SK-N-SH (cell line): Measurements from ENCODE around the gene DOCK6. TPM values are rescaled to one million over a fixed set of nuclear protein-coding genes. Genes with fewer than 3 reads are reported as not detected.

ENCODE experiments used
- CTCF ChIA-PET: fragments of 300-600, 350-600 bp; formaldehyde crosslinking; extraction: SDS; loops from one replicate; lab custom pipeline; 2021; lab: Yijun Ruan, JAX
- POLR2A ChIA-PET: fragments of 350-600 bp; sonication (Branson Sonifier 250); formaldehyde crosslinking; extraction: SDS; loops from one replicate; lab custom pipeline; 2020; ENCODE audit warnings: antibody characterized with exemption, inconsistent platforms; lab: Yijun Ruan, JAX
- DNase-seq: peaks from one replicate; pipeline ENCODE4 v3.0.0; 2012
- H2AFZ ChIP-seq: fragments of 200-600 bp; sonication (generic); 2 replicates; pipeline ENCODE4 v1.8.1; 2016; ENCODE audit warnings: antibody characterized with exemption, mild to moderate bottlenecking, low read depth
- H3F3A ChIP-seq: fragments of 200-600 bp; sonication (generic); replicated peaks from 2 replicates; pipeline ENCODE3; 2016; ENCODE audit warnings: antibody characterized with exemption, mild to moderate bottlenecking; ENCODE audit not compliant: insufficient read depth
- H3K27ac ChIP-seq, 2 experiments: fragments of 200-500 bp in 1 of 2; fragments of 200-600 bp in 1 of 2; sonication (Bioruptor generic) in 1 of 2; sonication (generic), shearing (Covaris generic) in 1 of 2; 2 replicates each; pipeline versions ENCODE4 v1.5.1 to v1.6.1; 2014 to 2016; ENCODE audit warnings: low read depth in 2 of 2, inconsistent platforms in 1 of 2, low read length in 1 of 2, mild to moderate bottlenecking in 1 of 2, mixed read lengths in 1 of 2
- H3K27me3 ChIP-seq: fragments of 200-600 bp; sonication (generic), shearing (Covaris generic); 2 replicates; pipeline ENCODE4 v1.6.1; 2016; ENCODE audit warnings: mixed run types; ENCODE audit not compliant: insufficient read depth
- H3K36me3 ChIP-seq, 2 experiments: fragments of 200-500 bp in 1 of 2; fragments of 200-600 bp in 1 of 2; sonication (Bioruptor generic) in 1 of 2; sonication (generic) in 1 of 2; replicated peaks in 1 of 2; 2 replicates each; pipeline versions ENCODE3 to v1.5.1; 2014 to 2016; ENCODE audit warnings: low read length in 1 of 2, mild to moderate bottlenecking in 1 of 2; ENCODE audit not compliant: insufficient read depth in 2 of 2, control insufficient read depth in 1 of 2
- H3K4me1 ChIP-seq, 2 experiments: fragments of 200-500 bp in 1 of 2; fragments of 200-600 bp in 1 of 2; sonication (Bioruptor generic) in 1 of 2; sonication (generic), shearing (Covaris generic) in 1 of 2; 2 replicates each; pipeline versions ENCODE4 v1.5.1 to v1.6.1; 2014 to 2016; ENCODE audit warnings: low read depth in 1 of 2, low read length in 1 of 2, mixed run types in 1 of 2; ENCODE audit not compliant: insufficient read depth in 2 of 2, control insufficient read depth in 1 of 2
- H3K4me2 ChIP-seq: fragments of 200-600 bp; sonication (generic), shearing (Covaris generic); 2 replicates; pipeline ENCODE4 v1.6.1; 2017; ENCODE audit warnings: mixed run types
- H3K4me3 ChIP-seq, 2 experiments: fragments of 200-500 bp in 1 of 2; fragments of 200-600 bp in 1 of 2; sonication (Bioruptor generic) in 1 of 2; sonication (generic), shearing (Covaris generic) in 1 of 2; 2 replicates each; pipeline versions ENCODE4 v1.5.1 to v1.8.1; 2014 to 2016; ENCODE audit warnings: low read depth in 2 of 2, inconsistent platforms in 1 of 2, low read length in 1 of 2, mild to moderate bottlenecking in 1 of 2, mixed read lengths in 1 of 2, moderate library complexity in 1 of 2
- H3K79me2 ChIP-seq: fragments of 200-600 bp; sonication (generic); 2 replicates; pipeline ENCODE4 v1.8.1; 2017; ENCODE audit warnings: mild to moderate bottlenecking; ENCODE audit not compliant: insufficient read depth
- H3K9ac ChIP-seq: fragments of 200-600 bp; sonication (generic); 2 replicates; pipeline ENCODE4 v1.6.1; 2017; ENCODE audit warnings: mixed run types
- H3K9me2 ChIP-seq: fragments of 200-600 bp; sonication (generic); 2 replicates; pipeline ENCODE4 v1.6.1; 2017; ENCODE audit warnings: mixed run types
- H3K9me3 ChIP-seq: fragments of 200-600 bp; sonication (generic); 2 replicates; pipeline ENCODE4 v1.6.1; 2017; ENCODE audit warnings: mixed run types, mild to moderate bottlenecking, moderate library complexity
- H4K20me1 ChIP-seq: fragments of 200-600 bp; sonication (generic); 2 replicates; pipeline ENCODE4 v1.6.1; 2017; ENCODE audit warnings: mild to moderate bottlenecking, mixed run types; ENCODE audit not compliant: insufficient read depth
- CHD2 ChIP-seq: fragments of 150-350 bp; IDR thresholded peaks from 2 replicates; pipeline ENCODE4 v1.6.1; 2018; ENCODE audit warnings: low read length; ENCODE audit not compliant: partially characterized antibody
- ELF1 ChIP-seq: IDR thresholded peaks from 2 replicates; pipeline ENCODE4 v1.4.0; 2012
- FOSL2 ChIP-seq: IDR thresholded peaks from 2 replicates; pipeline ENCODE4 v1.4.0; 2012; ENCODE audit warnings: low read depth, mild to moderate bottlenecking, moderate library complexity, borderline replicate concordance
- FOXJ3 ChIP-seq: sonication (generic); formaldehyde crosslinking; IDR thresholded peaks from 2 replicates; pipeline ENCODE4 v1.5.1; 2020; ENCODE audit warnings: mild to moderate bottlenecking, missing genetic modification reagents
- GATA2 ChIP-seq: sonication (generic); formaldehyde crosslinking; IDR thresholded peaks from 2 replicates; pipeline ENCODE4 v1.5.0; 2020; ENCODE audit warnings: mild to moderate bottlenecking, missing genetic modification reagents
- MEF2A ChIP-seq: IDR thresholded peaks from 2 replicates; pipeline ENCODE4 v1.4.0; 2012; ENCODE audit warnings: low read depth, borderline replicate concordance
- MXI1 ChIP-seq: IDR thresholded peaks from 2 replicates; pipeline ENCODE4 v1.6.1; 2012; ENCODE audit warnings: mild to moderate bottlenecking, low read depth, low read length, improper control_type of control experiment
- NRF1 ChIP-seq: IDR thresholded peaks from 2 replicates; pipeline ENCODE4 v1.6.1; 2012; ENCODE audit warnings: low read depth, mild to moderate bottlenecking, low read length
- PBX3 ChIP-seq: IDR thresholded peaks from 2 replicates; pipeline ENCODE4; 2012
- SMC3 ChIP-seq: IDR thresholded peaks from 2 replicates; pipeline ENCODE4 v1.6.1; 2012; ENCODE audit warnings: low read depth, low read length, improper control_type of control experiment
- TAF1 ChIP-seq: IDR thresholded peaks from 2 replicates; pipeline ENCODE4 v1.6.1; 2012; ENCODE audit warnings: low read depth, mild to moderate bottlenecking, low read length, moderate library complexity, borderline replicate concordance
- TCF12 ChIP-seq: IDR thresholded peaks from 2 replicates; pipeline ENCODE4 v1.4.0; 2012
- USF2 ChIP-seq: fragments of 150-350 bp; IDR thresholded peaks from 2 replicates; pipeline ENCODE4 v1.6.1; 2017; ENCODE audit warnings: antibody characterized with exemption, low read length, low read depth, borderline replicate concordance
- YY1 ChIP-seq: IDR thresholded peaks from 2 replicates; pipeline ENCODE4 v1.4.0; 2012; ENCODE audit warnings: low read depth, mild to moderate bottlenecking
- ZBTB33 ChIP-seq: IDR thresholded peaks from 2 replicates; pipeline ENCODE4 v1.4.0; 2012; ENCODE audit warnings: low read depth, borderline replicate concordance
- WGBS: methylation state at CpG from one replicate; pipeline ENCODE4 v1.1.6; 2017; ENCODE audit warnings: low lambda C conversion rate; 5-methylcytosine and 5-hydroxymethylcytosine counted together
- polyA plus RNA-seq, 3 experiments: library from polyadenylated mRNA; depleted of rRNA; stranded (reverse); fragments of >200 nt; gene quantifications; 2 replicates each; pipeline ENCODE4 v1.2.3, GENCODE V29; 2012
- TF ChIP-seq, protein P1 (sequence below): IDR thresholded peaks from 2 replicates; pipeline ENCODE4 v1.4.0; 2012; ENCODE audit warnings: low read depth, borderline replicate concordance
- TF ChIP-seq, protein P2 (sequence below): fragments of 200-600 bp; sonication (generic); IDR thresholded peaks from 2 replicates; pipeline ENCODE4 v1.6.1; 2017; ENCODE audit warnings: antibody characterized with exemption, mild to moderate bottlenecking, moderate library complexity
- TF ChIP-seq, protein P3 (sequence below): fragments of 150-350 bp; IDR thresholded peaks from 2 replicates; pipeline ENCODE4 v1.6.1; 2016; ENCODE audit warnings: mild to moderate bottlenecking, low read depth, low read length

The DOCK6 gene
- polyA plus RNA-seq, 1 of the 3 experiments (the other 2 are of a cell fraction), result 18.3 TPM

DNA sequence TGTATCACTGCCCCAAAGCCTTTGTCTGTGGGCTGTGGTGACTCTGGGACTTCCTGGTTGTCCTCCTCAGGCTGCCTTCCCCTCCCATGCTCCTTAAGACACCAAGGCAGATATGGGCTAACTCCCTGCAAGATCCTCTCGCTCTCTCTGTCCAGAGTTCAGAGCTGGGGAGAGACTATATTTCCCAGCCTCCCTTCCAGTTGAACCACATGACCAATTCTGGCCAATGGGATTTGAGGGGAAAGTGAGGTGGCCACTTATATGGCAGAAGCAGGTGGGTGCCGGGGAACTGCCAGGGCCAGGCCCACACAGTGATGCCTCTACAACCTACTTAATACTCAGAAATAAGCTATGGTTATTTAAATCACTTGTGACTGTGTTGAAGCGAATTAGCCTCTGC is 39.1 kb downstream of the DOCK6 start:
- Histone ChIP-seq H2AFZ (no peak overlapping the region), H3K4me2 (no peak overlapping the region), H4K20me1 (no peaks in the 10 kb centered on the region), H3K27ac (no peak overlapping the region), H3F3A (peaks cover 3% of the 10 kb centered on the region), H3K79me2 (no peaks in the 10 kb centered on the region), H3K9me3 (no peaks in the 10 kb centered on the region; the same call in 1 of the 2 replicates), H3K27me3 (no peaks in the 10 kb centered on the region), H3K9ac (no peak overlapping the region), H3K36me3 (peaks cover 5 to 25% of the 10 kb centered on the region in 2 experiments), H3K4me3 (no peak overlapping the region), H3K9me2 (no peaks in the 10 kb centered on the region), H3K4me1 (no peaks in the 10 kb centered on the region)
- 96% methylated on average over 3 of the region's 3 CpGs for WGBS
- CTCF ChIA-PET, result interaction anchor here (0.7 to 1.2 kb wide), 3 partner anchors 19 to 97 kb away, joined by 3 to 4 read pairs (median 3); no protein-coding TSS in a partner anchor
- DNase-seq, result no peak
- POLR2A ChIA-PET, result interaction anchor here (0.6 kb wide), 1 partner anchor 20 kb away, joined by 3 read pairs; no protein-coding TSS in a partner anchor
- TF ChIP-seq USF2, result no peak
- no peak for TF ChIP-seq TCF12
- TF ChIP-seq, protein P1, sequence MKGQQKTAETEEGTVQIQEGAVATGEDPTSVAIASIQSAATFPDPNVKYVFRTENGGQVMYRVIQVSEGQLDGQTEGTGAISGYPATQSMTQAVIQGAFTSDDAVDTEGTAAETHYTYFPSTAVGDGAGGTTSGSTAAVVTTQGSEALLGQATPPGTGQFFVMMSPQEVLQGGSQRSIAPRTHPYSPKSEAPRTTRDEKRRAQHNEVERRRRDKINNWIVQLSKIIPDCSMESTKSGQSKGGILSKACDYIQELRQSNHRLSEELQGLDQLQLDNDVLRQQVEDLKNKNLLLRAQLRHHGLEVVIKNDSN, result peak; percentile 28; the same call in 1 of the 2 replicates
- no peak for TF ChIP-seq MEF2A

GRCh38 chr19:11221082-11221598 is 41.2 kb downstream of the DOCK6 start:
- no peaks in the 10 kb centered on the region; the same call in 1 of the 2 replicates for H3K9me3 ChIP-seq
- no peak overlapping the region for H3K27ac ChIP-seq
- H3K4me2 ChIP-seq, result no peak overlapping the region
- no peaks in the 10 kb centered on the region for H3K27me3 ChIP-seq
- WGBS, result 97% methylated on average over 3 of the region's 3 CpGs
- ChIA-PET CTCF (no interaction called here), POLR2A (no interaction called here)
- no peak overlapping the region for H3K4me3 ChIP-seq
- H3K79me2 ChIP-seq, result no peaks in the 10 kb centered on the region
- no peak overlapping the region for H2AFZ ChIP-seq
- peaks cover 3% of the 10 kb centered on the region for H3F3A ChIP-seq
- DNase-seq, result no peak
- H3K9me2 ChIP-seq, result no peaks in the 10 kb centered on the region
- H3K9ac ChIP-seq, result no peak overlapping the region
- no peaks in the 10 kb centered on the region for H3K4me1 ChIP-seq
- H4K20me1 ChIP-seq, result no peaks in the 10 kb centered on the region
- peaks cover 5 to 21% of the 10 kb centered on the region in 2 experiments for H3K36me3 ChIP-seq
- TF ChIP-seq PBX3 (no peak), SMC3 (no peak), NRF1 (no peak), YY1 (no peak), FOSL2 (no peak), GATA2 (no peak), TAF1 (no peak), FOXJ3 (CRISPR knock-in tag) (no peak), ZBTB33 (no peak), CHD2 (no peak), MXI1 (no peak), ELF1 (no peak), USF2 (no peak)
- TF ChIP-seq, protein P2, sequence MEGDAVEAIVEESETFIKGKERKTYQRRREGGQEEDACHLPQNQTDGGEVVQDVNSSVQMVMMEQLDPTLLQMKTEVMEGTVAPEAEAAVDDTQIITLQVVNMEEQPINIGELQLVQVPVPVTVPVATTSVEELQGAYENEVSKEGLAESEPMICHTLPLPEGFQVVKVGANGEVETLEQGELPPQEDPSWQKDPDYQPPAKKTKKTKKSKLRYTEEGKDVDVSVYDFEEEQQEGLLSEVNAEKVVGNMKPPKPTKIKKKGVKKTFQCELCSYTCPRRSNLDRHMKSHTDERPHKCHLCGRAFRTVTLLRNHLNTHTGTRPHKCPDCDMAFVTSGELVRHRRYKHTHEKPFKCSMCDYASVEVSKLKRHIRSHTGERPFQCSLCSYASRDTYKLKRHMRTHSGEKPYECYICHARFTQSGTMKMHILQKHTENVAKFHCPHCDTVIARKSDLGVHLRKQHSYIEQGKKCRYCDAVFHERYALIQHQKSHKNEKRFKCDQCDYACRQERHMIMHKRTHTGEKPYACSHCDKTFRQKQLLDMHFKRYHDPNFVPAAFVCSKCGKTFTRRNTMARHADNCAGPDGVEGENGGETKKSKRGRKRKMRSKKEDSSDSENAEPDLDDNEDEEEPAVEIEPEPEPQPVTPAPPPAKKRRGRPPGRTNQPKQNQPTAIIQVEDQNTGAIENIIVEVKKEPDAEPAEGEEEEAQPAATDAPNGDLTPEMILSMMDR, result no peak
- TF ChIP-seq, protein P3, sequence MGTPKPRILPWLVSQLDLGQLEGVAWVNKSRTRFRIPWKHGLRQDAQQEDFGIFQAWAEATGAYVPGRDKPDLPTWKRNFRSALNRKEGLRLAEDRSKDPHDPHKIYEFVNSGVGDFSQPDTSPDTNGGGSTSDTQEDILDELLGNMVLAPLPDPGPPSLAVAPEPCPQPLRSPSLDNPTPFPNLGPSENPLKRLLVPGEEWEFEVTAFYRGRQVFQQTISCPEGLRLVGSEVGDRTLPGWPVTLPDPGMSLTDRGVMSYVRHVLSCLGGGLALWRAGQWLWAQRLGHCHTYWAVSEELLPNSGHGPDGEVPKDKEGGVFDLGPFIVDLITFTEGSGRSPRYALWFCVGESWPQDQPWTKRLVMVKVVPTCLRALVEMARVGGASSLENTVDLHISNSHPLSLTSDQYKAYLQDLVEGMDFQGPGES, result no peak
